M059J (cell line): ENCODE data around the gene MYO7A. TPM values are rescaled to one million over a fixed set of nuclear protein-coding genes. Genes with fewer than 3 reads are reported as not detected.
A peak's percentile ranks its signal among the peaks of the same experiment; 100 is the strongest.

Experiments used
- DNase-seq: peaks from one replicate; pipeline ENCODE4 v3.0.0-alpha.2; 2012; ENCODE audit warnings: low read depth
- total RNA-seq: library from RNA; depleted of rRNA; stranded (reverse); fragments of >200 nt; shearing (Covaris generic); gene quantifications from 2 replicates; pipeline ENCODE4 v1.2.3, GENCODE V29; 2014

MYO7A gene
- total RNA-seq, 1 experiment from 2014 or later = not detected

DNA sequence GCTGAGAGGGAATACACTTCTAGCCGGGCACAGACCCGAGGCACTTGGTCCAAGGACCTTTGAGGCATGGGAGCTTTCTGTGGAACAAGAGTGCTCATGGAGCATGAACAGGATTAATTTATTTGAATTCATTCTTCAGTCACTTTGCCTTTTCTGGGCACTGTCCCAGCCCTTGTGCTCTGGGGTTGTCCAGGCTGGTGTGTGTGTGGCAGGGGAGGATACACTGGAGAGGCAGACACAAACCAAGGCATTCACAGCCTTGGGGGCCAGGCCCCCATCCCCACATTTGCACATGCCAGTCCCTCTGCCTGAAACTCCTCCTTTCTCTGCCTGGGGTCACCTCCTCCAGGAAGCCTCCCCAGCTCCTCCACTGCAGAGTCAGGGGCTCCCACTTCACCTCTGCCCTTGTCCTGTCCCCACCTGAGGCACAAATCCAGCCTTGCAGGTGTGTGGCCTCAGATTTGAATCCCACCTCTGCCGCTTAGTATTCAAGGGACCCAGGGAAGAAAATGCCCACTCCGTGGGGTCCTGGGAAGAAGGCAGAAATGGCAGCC lies 55.5 kb downstream of the MYO7A start:
- DNase-seq = no peak

DNA sequence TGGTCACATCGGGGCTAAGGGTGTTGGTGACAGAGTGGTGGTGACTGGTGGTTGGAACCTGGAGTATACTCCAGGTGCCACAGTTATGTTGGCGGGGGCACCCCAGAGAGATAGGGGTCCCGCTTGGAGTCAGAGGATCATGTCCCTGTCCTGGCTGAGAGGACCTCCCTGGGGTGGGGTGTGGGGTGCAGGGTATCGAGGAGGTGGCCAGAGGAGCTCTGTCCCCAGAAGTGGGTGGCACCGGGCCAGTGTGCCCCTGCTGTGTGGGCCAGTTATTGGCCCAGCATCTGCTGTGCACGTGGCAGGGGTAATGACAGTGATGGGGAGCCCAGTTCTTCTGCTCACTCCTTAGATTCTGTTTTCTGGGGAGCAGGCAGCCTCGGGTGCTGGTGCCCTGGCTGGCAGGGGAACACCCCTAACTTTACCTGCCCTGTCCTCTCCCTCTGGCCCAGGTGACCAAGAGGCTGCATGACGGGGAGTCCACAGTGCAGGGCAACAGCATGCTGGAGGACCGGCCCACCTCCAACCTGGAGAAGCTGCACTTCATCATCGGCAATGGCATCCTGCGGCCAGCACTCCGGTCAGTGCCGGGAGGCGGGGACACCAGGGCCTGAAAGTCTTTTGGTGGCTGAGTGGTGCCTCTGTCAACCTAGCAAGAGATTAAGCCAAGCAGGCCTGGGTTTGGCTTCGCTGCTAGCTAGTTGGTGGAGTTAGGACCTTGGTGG lies 56.3 kb downstream of the MYO7A start:
- no peak for DNase-seq

DNA sequence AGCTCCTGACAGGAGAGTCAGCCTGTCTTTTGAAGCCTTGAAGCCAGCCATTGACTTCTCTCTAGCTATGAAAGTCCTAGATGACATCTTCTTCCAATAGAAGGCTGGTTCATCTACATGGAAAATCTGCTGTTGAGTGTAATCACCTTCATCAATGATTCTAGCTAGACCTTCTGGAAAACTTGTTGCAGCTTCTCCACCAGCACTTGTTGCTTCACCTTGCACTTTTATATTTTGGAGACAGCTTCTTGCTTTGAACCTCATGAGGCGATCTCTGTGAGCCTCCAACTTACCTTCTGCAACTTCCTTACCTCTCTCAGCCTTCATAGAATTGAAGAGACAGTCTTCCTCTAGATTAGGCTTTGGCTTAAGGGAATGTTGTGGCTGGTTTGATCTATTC lies 58.3 kb downstream of the MYO7A start:
- no peak for DNase-seq

DNA sequence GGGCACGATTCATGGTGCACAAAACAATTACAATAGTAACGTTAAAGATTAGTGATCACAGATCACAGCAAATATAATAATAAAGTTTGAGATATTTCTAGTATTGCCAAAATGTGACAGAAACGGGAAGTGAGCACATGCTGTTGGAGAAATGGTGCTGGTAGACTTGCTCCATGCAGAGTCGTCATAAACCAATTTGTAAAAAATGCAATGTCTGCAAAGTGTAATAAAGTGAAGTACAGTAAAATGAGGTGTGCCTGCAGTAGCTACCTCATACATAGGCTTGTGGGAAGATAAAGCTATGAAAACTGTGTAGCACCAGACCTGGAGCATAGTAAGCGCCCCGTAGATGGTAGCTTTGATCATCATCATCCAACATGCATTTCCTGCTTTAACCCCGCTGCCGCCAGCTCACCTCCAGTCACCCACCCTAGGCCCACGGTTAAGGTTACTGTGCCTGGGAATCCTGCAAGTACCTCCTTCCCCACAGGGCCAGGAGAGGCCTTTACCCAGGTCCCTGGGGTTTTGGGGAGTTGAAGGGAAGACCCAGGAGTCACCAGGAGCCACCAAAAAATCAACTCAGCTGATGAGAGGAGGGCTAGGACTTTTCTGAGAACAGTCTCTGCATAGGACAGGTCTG lies 59.2 kb downstream of the MYO7A start:
- DNase-seq = no peak

DNA sequence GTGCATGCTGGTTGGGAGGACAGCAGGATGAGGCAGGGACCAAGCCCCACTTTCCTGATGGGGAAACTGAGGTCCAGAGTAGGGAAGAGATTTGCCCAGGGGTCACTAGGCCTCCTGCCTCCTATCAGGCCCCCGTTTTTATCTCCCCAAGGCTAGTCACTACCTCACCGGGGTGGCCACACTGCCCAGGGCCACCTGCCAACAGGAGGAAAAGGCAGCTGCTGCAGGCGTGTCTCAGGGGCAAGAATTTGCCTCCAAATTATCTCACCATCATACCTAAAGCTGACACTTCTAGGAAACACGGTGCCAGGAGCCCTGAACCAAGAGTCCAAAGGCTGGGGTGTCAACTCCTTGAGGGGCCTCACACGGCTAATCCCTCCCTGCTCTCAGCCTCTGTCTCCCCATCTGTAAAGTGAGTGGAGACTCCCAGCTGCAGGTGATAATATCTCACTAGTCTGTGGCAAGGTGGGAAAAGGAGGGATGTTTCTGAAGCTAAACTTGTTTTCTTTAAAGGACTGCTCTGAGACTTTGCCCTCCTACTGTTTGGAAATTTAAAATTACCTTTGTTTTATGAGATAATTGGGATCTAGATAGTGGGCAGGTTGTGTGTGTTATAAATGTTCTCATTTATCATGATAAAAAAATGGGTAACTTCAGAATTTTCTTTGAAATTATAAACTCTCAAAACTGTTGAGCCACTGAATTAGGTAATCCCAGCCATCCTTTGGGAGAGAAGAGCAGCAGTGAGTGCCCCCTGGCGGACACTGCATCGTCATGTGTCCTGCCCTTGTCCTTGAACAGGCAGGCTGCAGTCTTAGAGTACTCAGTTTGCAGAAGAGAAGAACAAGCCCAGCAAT lies 60.0 kb downstream of the MYO7A start:
- DNase-seq = peak; percentile 74

DNA sequence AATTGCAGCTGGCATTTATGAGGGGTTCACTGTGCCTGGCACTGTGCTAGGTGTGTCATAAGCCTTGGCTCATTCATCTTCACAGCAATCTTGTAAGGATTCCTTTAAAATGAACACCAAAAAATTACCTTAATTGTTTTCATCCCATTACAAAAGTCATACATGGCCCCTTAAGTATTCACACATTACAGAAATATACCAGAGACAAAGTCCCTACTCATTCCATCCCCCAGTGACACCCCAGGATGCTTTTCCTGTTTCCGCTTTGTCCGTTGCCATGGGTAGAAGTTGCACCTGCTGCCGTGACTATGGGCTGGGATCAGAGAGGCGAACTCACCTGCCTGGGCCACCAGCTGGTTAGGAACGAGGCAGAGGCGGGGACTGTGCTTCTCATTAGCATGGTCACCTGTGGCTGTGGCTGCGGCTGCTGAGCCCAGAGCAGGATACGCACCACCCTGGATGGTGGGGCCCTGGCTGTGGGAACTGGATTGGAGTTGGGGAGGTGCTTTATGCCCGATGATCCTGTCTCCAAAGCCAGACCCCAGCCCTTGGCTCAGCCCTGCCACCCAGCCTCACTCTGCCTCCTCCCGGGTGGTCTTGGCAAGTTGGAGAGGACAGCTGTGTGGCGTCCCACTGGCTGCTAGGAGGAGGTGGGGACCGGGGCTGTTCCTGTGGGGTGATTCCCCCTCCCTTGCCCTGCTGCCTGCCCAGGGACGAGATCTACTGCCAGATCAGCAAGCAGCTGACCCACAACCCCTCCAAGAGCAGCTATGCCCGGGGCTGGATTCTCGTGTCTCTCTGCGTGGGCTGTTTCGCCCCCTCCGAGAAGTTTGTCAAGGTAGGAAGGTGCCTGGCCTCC lies 60.8 kb downstream of the MYO7A start:
- no peak for DNase-seq

DNA sequence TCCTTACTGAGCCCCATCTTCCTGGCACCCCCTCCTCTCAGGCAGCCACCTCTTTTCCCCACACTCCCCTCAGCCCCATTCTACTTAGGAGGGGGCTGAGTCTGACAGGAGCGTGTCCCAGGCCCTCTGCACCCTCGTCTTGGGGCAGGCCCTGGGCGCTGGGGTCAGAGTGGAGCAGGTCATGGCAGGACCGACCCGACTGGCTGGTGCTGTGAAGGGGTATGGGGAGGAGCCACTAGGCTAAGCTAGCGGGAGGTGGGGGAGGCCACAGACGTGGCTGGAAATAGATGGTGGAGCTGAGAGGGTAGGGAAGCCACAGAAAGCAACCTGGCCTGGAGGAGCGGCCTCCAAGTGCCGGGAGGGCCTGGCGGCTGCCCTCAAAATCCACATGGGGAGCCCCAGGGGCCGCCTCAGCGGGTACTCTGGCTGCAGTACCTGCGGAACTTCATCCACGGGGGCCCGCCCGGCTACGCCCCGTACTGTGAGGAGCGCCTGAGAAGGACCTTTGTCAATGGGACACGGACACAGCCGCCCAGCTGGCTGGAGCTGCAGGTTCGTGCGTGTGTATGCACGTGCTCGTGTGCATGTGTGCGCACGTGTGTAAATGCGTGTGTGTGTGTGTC lies 61.7 kb downstream of the MYO7A start:
- no peak for DNase-seq

DNA sequence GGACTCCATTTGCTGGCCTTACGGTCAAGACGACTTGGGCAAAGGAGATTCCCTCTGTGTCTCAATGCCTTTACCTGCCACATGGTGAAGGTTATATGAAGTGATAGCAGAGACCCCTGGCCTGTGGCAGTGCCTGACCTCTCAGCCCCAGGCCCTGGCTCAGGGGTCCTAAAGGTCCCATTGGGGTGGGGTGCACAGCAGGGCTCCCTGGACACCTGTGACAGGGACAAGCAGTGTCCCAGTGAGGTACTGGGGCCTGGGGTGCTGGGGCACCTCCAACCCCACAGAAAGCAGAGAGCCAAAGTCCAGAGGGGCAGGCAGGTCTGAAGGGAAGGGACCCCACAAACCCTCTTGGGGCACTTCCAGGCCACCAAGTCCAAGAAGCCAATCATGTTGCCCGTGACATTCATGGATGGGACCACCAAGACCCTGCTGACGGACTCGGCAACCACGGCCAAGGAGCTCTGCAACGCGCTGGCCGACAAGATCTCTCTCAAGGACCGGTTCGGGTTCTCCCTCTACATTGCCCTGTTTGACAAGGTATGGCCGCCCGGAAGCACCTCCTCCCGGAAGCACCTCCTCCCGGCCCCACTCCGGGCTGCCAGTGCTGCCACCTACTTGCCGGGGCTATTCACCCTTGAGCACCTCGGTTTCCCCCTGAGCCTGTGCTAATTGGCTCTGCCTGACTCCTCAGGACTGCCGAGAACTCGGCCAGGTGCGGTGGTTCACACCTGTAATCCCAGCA lies 62.5 kb downstream of the MYO7A start:
- no peak for DNase-seq

DNA sequence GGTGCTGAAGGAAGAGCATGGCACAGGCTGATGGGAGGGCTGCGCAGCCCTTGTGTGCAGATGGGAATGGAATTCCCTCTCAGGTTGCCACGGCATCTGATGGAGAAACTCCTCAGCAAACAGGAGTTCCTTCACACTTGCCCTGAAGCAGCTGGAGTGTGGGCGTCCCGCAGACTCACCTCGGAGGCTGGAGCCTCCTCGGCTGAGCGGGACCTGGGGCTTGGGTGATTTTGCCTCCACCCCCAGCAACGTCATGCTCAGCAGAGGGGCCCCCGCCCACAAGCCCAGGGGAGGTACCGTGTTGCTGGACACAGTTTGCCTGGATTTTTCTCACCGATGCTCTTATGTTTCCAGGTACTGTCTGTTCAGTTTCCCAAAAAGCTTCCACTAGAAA lies 63.4 kb downstream of the MYO7A start:
- DNase-seq = no peak

DNA sequence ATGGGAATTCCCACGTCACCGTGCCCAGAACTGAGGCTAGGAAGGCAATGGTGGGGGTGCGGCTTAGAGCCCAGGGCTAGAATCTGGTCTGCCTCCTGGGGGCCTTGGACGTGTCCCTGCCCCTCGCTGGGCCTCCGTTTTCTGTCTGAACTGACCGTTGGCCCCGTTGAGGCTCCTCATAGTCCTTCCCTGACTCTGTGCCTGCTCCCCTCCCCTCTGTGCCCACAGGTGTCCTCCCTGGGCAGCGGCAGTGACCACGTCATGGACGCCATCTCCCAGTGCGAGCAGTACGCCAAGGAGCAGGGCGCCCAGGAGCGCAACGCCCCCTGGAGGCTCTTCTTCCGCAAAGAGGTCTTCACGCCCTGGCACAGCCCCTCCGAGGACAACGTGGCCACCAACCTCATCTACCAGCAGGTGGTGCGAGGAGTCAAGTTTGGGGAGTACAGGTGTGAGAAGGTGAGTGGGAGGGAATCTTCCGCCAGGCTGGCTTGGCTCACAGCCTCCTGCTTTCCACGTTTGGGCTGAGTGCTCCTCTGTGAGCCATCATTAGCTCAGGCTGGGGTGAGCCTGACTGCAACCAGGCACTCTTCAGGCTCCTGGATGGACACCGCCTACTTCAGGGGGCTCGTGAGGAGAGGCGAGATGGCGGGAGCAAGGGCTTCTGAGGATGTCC lies 63.9 kb downstream of the MYO7A start:
- DNase-seq = no peak

DNA sequence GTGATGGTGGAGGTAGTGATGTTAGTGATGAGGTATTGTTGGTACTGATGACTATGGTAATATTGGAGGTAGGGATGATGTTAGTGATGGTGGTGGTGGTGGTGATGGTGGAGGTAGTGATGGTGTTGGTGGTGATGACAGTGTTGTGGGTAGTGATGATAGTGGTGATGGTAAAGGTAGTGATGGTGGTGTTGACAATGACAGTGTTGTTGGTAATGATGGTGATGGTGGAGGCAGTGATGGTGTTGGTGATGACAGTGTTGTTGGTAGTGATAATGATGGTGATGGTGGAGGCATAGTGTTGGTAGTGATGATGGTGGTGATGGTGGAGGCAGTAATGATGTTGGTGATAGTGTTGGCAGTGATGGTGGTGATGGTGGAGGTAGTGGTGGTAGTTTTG lies 65.1 kb downstream of the MYO7A start:
- DNase-seq = no peak

DNA sequence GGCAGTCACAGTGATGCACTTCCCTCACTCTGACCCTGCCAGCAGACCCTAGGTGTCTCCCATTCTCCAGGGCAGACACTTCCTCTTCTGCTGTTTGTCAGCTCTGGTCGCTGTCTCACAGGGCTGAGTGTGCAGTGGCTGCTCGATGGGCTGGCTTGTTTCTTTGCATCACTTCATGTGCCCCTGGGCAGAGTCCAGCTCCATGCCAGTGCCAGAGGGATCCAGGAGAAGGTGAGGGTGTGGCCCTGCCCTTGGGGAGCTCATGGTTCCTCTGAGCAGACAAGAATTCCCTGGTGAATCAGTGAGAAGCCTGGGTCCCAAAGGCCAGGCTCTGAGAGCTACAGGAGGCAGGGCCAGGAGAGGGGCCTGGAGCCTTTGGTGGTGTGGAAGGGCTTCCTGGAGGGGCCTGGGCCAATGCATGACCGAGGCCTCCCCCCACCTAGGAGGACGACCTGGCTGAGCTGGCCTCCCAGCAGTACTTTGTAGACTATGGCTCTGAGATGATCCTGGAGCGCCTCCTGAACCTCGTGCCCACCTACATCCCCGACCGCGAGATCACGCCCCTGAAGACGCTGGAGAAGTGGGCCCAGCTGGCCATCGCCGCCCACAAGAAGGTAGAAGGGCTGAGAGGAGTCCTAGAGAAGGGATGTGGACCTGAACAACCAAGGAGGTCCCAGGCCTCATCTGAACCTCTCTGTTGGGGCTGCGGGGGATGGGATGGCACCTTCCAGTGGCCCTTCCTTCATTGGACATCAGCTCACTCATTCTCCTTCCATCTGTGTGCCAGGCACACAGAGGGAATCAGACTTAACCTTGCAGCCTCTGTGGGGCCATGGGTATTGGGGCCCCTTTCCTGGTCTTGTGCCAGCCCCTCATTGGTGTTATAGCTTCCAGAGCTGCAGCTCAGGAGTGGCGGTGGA lies 66.1 kb downstream of the MYO7A start:
- DNase-seq = no peak

DNA sequence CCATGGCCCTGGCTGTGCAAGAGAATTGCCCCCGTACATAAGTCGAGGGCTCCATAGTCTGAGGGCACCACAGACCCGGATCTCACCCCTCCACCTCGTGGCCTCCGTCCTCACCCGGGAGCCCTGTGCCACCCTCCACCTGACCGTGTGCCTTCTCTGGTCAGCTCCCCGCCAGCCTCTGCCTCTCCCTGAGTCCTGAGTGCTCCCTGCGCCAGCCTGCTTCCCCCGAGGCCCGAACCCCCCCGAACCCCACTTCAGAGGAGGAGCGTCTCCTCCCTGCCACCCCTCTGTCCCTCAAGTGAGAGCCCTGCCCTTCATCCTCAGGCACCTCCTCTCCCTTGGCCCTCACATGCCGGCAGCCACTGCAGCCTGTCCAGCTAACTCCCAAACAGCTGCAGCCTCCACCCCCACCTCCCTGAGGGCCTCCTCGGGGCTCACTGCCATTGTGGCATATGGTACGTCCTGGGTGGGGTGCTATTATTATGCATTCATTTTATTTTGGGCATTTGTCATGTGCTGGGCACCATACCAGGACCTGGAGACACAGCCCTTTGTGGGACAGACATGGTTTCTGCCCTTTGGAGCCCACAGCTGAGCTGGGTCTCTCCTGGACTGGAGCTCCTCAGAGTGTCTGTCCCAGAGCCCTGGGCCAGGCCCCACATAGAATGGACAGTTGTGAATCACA lies 67.2 kb downstream of the MYO7A start:
- DNase-seq = no peak

DNA sequence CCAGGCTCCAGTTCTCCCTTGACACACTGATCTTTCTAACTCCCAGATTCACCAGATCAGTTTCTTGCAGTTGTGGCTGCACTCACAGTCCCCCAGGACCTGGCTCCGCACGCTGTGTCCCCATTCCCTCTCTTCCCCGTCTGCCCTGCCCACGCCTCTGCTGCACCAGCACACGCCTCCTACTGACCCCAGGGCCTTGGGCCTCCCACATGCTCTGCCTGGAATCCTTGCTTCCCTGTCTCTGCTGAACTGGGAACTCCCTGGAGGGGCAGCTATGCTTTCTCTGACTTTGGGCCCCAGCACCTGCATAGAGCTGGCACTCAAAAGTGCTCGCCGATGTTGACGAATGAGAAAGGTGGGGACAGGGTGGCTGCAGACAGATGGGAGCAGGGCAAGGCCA lies 68.9 kb downstream of the MYO7A start:
- no peak for DNase-seq

DNA sequence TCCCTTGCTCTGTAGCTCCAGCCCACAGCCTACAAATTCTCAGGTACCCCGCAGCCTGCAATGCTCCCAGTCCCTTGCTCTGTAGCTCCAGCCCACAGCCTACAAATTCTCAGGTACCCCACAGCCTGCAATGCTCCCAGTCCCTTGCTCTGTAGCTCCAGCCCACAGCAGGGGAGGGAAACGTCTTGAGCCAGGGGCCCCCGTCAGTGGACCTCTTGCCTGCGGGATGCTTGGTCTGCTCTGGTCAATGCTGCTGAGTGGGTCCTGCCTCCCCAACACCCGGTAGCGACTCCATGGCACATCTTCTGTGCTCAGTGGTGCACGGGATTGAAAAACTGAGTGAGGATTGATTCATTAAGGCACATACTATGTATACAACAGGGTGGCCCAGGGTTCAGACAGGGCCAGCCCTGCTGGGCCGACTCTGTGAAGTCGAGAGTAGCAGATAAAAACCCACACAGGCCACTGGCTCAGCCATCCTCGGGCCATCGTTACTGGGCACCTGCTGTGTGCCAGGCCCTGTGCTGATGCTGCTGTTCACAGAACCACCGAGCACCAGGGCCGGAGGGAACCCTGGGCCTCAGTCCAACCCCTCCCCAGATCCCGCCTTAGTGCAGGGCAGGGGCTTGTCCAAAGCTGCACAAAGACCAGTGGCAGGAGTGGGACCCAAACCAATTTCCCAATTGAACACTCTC lies 69.7 kb downstream of the MYO7A start:
- DNase-seq = no peak

DNA sequence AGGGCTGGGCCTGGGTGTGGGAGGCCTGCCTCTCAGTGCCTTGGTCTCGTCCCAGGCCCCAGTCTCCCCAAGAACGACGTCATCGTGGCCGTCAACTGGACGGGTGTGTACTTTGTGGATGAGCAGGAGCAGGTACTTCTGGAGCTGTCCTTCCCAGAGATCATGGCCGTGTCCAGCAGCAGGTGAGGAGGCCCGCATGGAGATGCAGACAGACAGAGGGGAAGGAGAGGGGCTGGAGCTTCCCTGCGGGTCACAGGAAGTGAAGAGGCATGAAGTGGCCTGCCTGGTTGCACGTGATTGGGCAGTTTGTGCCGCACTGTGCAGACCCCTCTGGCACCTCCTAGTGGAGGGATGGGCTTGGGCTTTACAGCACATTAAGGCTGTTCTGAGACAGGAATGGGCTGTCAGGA lies 70.4 kb downstream of the MYO7A start:
- DNase-seq = no peak

DNA sequence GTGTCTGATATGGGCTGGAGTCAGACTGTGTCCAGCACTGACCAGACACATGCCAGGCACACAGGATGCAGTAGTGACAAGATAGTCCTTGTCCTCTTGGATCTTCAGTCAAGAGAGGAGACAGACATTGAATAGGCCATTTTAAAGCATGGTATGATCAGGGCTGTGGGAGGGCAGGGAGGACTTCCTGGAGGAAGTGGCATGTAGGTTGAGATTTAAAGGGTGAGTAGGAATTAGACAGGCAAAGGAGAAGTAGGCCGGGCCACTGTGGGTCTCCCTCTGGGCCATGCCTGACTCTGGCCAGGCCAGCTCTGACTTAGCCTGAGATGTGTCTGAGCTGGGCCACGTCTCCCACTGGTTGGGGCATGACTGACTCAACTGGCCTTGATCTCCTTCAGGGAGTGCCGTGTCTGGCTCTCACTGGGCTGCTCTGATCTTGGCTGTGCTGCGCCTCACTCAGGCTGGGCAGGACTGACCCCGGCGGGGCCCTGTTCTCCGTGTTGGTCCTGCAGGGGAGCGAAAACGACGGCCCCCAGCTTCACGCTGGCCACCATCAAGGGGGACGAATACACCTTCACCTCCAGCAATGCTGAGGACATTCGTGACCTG lies 71.2 kb downstream of the MYO7A start:
- DNase-seq = no peak
